DND-41 (cell line): ENCODE data around the gene SAPCD2.
"Not testable (repeated sequence)": the region's sequence is repeated elsewhere in the genome, so short reads cannot be mapped to it uniquely, and the experiment has no call there.

Source experiments
- ATAC-seq: fragments of 200-7000 bp; cut with Tn5 transposase; 3 replicates; pipeline ENCODE4 v1.9.1; 2021; ENCODE audit warnings: low read depth; ENCODE audit not compliant: insufficient read depth
- DNase-seq: peaks from one replicate; pipeline ENCODE4 v3.0.0-alpha.2; 2020
- H2AFZ ChIP-seq: 2 replicates; pipeline ENCODE4 v1.6.0; 2012; ENCODE audit warnings: low read depth, low read length
- H3K27ac ChIP-seq: 2 replicates; pipeline ENCODE4 v1.5.1; 2012; ENCODE audit warnings: low read length, inconsistent platforms
- H3K27me3 ChIP-seq: fragments of 200-600 bp; sonication (generic); 2 replicates; pipeline ENCODE4 v1.6.0; 2012; ENCODE audit warnings: low read length, mild to moderate bottlenecking, inconsistent platforms; ENCODE audit not compliant: insufficient read depth, poor library complexity
- H3K36me3 ChIP-seq: 2 replicates; pipeline ENCODE4 v1.5.1; 2012; ENCODE audit warnings: low read length, inconsistent platforms; ENCODE audit not compliant: insufficient read depth
- H3K4me1 ChIP-seq: 2 replicates; pipeline ENCODE4 v1.5.1; 2012; ENCODE audit warnings: mild to moderate bottlenecking, low read length; ENCODE audit not compliant: insufficient read depth
- H3K4me2 ChIP-seq: 2 replicates; pipeline ENCODE4 v1.6.0; 2012; ENCODE audit warnings: mild to moderate bottlenecking, moderate library complexity, low read length, inconsistent platforms; ENCODE audit not compliant: insufficient read depth
- H3K4me3 ChIP-seq, 2 experiments: fragments of 200-600 bp in 1 of 2; shearing (Covaris generic) in 1 of 2; 2 replicates each; pipeline ENCODE4 v1.5.1; 2012 to 2016; ENCODE audit warnings: inconsistent platforms in 2 of 2, low read length in 2 of 2, mild to moderate bottlenecking in 2 of 2, low read depth in 1 of 2, moderate library complexity in 1 of 2
- H3K79me2 ChIP-seq: 2 replicates; pipeline ENCODE4 v1.6.0; 2012; ENCODE audit warnings: low read length, inconsistent platforms; ENCODE audit not compliant: insufficient read depth
- H3K9ac ChIP-seq: 2 replicates; pipeline ENCODE4 v1.6.0; 2012; ENCODE audit warnings: low read depth, mild to moderate bottlenecking, inconsistent platforms, low read length, moderate library complexity
- H3K9me3 ChIP-seq: 2 replicates; pipeline ENCODE4 v1.5.1; 2012; ENCODE audit warnings: low read length, moderate library complexity, mild to moderate bottlenecking, inconsistent platforms; ENCODE audit not compliant: insufficient read depth, severe bottlenecking
- H4K20me1 ChIP-seq: 2 replicates; pipeline ENCODE4 v1.6.0; 2012; ENCODE audit warnings: low read length; ENCODE audit not compliant: insufficient read depth
- CTCF ChIP-seq: IDR thresholded peaks from 2 replicates; pipeline ENCODE4 v1.5.1; 2012; ENCODE audit warnings: borderline replicate concordance, low read length, moderate library complexity, mild to moderate bottlenecking; ENCODE audit not compliant: poor library complexity, severe bottlenecking; ENCODE audit errors: extremely low read depth
- EZH2 ChIP-seq: IDR thresholded peaks from 3 replicates; pipeline ENCODE4 v1.6.1; 2012; ENCODE audit warnings: borderline replicate concordance, low read depth, mild to moderate bottlenecking, moderate library complexity, low read length, inconsistent platforms; ENCODE audit not compliant: severe bottlenecking

The SAPCD2 gene

GRCh38 chr9:137035507-137035834, 34.9 kb downstream of the SAPCD2 start:
- no peak overlapping the region for H3K4me2 ChIP-seq
- peaks cover 9% of the 10 kb centered on the region for H3K27me3 ChIP-seq

GRCh38 chr9:137034709-137035506, 35.4 kb downstream of the SAPCD2 start:
- peak overlapping the region; percentile 41 for H3K4me2 ChIP-seq
- peak; percentile 55 for TF ChIP-seq EZH2
- TF ChIP-seq CTCF = peak; percentile 92
- H3K4me3 ChIP-seq = no peak overlapping the region
- no peak overlapping the region for H3K27ac ChIP-seq
- no peak overlapping the region for H3K9ac ChIP-seq
- peak; percentile 82 for DNase-seq
- H3K36me3 ChIP-seq = no peaks in the 10 kb centered on the region
- peaks cover 16% of the 10 kb centered on the region for H4K20me1 ChIP-seq
- H2AFZ ChIP-seq = 0 out of 2 replicates have a peak overlapping the region, but pooled peaks have one; percentile 34
- peak; percentile 97 for ATAC-seq
- no peaks in the 10 kb centered on the region for H3K79me2 ChIP-seq
- H3K4me1 ChIP-seq = peaks cover 11% of the 10 kb centered on the region
- H3K27me3 ChIP-seq = peaks cover 9% of the 10 kb centered on the region
- no peaks in the 10 kb centered on the region for H3K9me3 ChIP-seq

More at GRCh38 chr9:137035507-137035834, 34.9 kb downstream of the SAPCD2 start:
- Histone ChIP-seq H3K9ac (no peak overlapping the region), H3K4me1 (peaks cover 11% of the 10 kb centered on the region), H4K20me1 (peaks cover 16% of the 10 kb centered on the region), H3K9me3 (no peaks in the 10 kb centered on the region), H3K36me3 (no peaks in the 10 kb centered on the region), H3K27ac (no peak overlapping the region), H2AFZ (0 out of 2 replicates have a peak overlapping the region, but pooled peaks have one; percentile 34), H3K4me3 (no peak overlapping the region), H3K79me2 (no peaks in the 10 kb centered on the region)
- no peak for TF ChIP-seq CTCF
- no peak for TF ChIP-seq EZH2
- ATAC-seq = peak; percentile 21; the same call in 2 of the 3 replicates
- DNase-seq = no peak

- no peak overlapping the region for H3K4me3 ChIP-seq
- peaks cover 9% of the 10 kb centered on the region for H3K27me3 ChIP-seq
- no peak for DNase-seq
- H3K79me2 ChIP-seq = no peaks in the 10 kb centered on the region
- H3K9me3 ChIP-seq = no peaks in the 10 kb centered on the region
- peaks cover 22% of the 10 kb centered on the region for H4K20me1 ChIP-seq
- no peak overlapping the region for H3K9ac ChIP-seq
- H3K4me1 ChIP-seq = peaks cover 15% of the 10 kb centered on the region
- H3K27ac ChIP-seq = no peak overlapping the region
- no peak for ATAC-seq
- H3K36me3 ChIP-seq = no peaks in the 10 kb centered on the region
- no peak for TF ChIP-seq EZH2
- TF ChIP-seq CTCF = no peak
- no peak overlapping the region for H3K4me2 ChIP-seq
- H2AFZ ChIP-seq = no peak overlapping the region
Observed at GRCh38 chr9:137034039-137034708, 36.2 kb downstream of the SAPCD2 start.

- peaks cover 20% of the 10 kb centered on the region for H4K20me1 ChIP-seq
- not testable (repeated sequence) for H3K4me3 ChIP-seq, H3K36me3 ChIP-seq, H2AFZ ChIP-seq, H3K9ac ChIP-seq, ATAC-seq, H3K9me3 ChIP-seq, H3K27me3 ChIP-seq, H3K79me2 ChIP-seq, H3K4me2 ChIP-seq, DNase-seq, H3K27ac ChIP-seq
- peaks cover 22% of the 10 kb centered on the region for H3K4me1 ChIP-seq
Observed at GRCh38 chr9:137033481-137033880, 36.9 kb downstream of the SAPCD2 start.
